Cardiac septum (tissue), 1 donor: Measurements from ENCODE around the gene ZNF92. TPM values are rescaled to one million over a fixed set of nuclear protein-coding genes. Genes with fewer than 3 reads are reported as not detected.
"Not testable (repeated sequence)": the region's sequence is repeated elsewhere in the genome, so short reads cannot be mapped to it uniquely, and the experiment has no call there.

Source experiments
- DNase-seq: peaks from one replicate; pipeline ENCODE4 v3.0.0-alpha.2; 2020; ENCODE audit warnings: low spot score
- intact Hi-C: fragments of 100-400 bp; cut with DNase I; formaldehyde crosslinking; loops from one replicate; pipeline ENCODE4 v1.14.0; 2022
- long read RNA-seq: library from polyadenylated mRNA; unstranded; transcript quantifications from one replicate; pipeline ENCODE4 v2.0.0, GENCODE V29; 2021
- total RNA-seq: library from RNA; stranded (reverse); fragmentation: NEBNext Ultra II Directional; extraction: Animal tissue kit (Norgen Biotek cat#: 25700); gene quantifications from one replicate; pipeline ENCODE4 v1.2.1, GENCODE V29; 2021
- donor health status: DM: no; HTN: no; CAD: no.

Gene ZNF92
- 2.8 TPM for total RNA-seq
- long read RNA-seq, partial matches to known transcripts = 0 of 5 reads
- long read RNA-seq, other reads (novel, unspliced or antisense) = 1 of 5 reads

GRCh38 chr7:65373608-65374351 is at the start of gene ZNF92:
Gene ZNF92, plus strand, starts transcription at chr7:65373855. Its CDS starts 143 bp downstream, at chr7:65373998.
- DNase-seq = peak; percentile 97
- intact Hi-C loops = no loop called here

GRCh38 chr7:65325793-65326432 is 47.7 kb upstream of the ZNF92 start:
- intact Hi-C loops = no loop called here
- no peak for DNase-seq

- no peak for DNase-seq
- intact Hi-C loops = no loop called here
Observed at GRCh38 chr7:65338346-65338745, 35.3 kb upstream of the ZNF92 start.

- no peak for DNase-seq
- intact Hi-C loops = no loop called here
Observed at GRCh38 chr7:65339257-65339656, 34.4 kb upstream of the ZNF92 start.

- DNase-seq = no peak
- intact Hi-C loops = no loop called here
Observed at GRCh38 chr7:65342723-65343629, 30.7 kb upstream of the ZNF92 start.

GRCh38 chr7:65344541-65344940 is 29.1 kb upstream of the ZNF92 start:
- DNase-seq, intact Hi-C loops: not testable (repeated sequence)

- intact Hi-C loops = no loop called here
- no peak for DNase-seq
Observed at GRCh38 chr7:65354263-65354662, 19.4 kb upstream of the ZNF92 start.

- no peak for DNase-seq
- intact Hi-C loops = no loop called here
Observed at GRCh38 chr7:65369843-65370242, 3.8 kb upstream of the ZNF92 start.

- intact Hi-C loops = no loop called here
- no peak for DNase-seq
Observed at GRCh38 chr7:65371468-65371867, 2.2 kb upstream of the ZNF92 start.

GRCh38 chr7:65379318-65379717 is 5.7 kb downstream of the ZNF92 start:
- intact Hi-C loops = no loop called here
- DNase-seq = no peak

- no peak for DNase-seq
- intact Hi-C loops = no loop called here
Observed at GRCh38 chr7:65381742-65382141, 8.1 kb downstream of the ZNF92 start.

GRCh38 chr7:65382452-65382851 is 8.8 kb downstream of the ZNF92 start:
- no peak for DNase-seq
- intact Hi-C loops = no loop called here

GRCh38 chr7:65387891-65388290 is 14.2 kb downstream of the ZNF92 start:
- DNase-seq = no peak
- intact Hi-C loops = no loop called here

- DNase-seq = no peak
- intact Hi-C loops = no loop called here
Observed at GRCh38 chr7:65390588-65390987, 16.9 kb downstream of the ZNF92 start.

GRCh38 chr7:65397730-65398142 is 24.1 kb downstream of the ZNF92 start:
- intact Hi-C loops = no loop called here
- no peak for DNase-seq

GRCh38 chr7:65398671-65399070 is 25.0 kb downstream of the ZNF92 start:
- DNase-seq, intact Hi-C loops: not testable (repeated sequence)

GRCh38 chr7:65399101-65399500 is 25.4 kb downstream of the ZNF92 start:
- DNase-seq, intact Hi-C loops: not testable (repeated sequence)

GRCh38 chr7:65404020-65404419 is 30.4 kb downstream of the ZNF92 start:
- intact Hi-C loops = no loop called here
- no peak for DNase-seq

GRCh38 chr7:65406706-65407105 is 33.1 kb downstream of the ZNF92 start:
- intact Hi-C loops, DNase-seq: not testable (repeated sequence)

GRCh38 chr7:65409363-65409762 is 35.7 kb downstream of the ZNF92 start:
- intact Hi-C loops = no loop called here
- DNase-seq = no peak
